Right lobe of liver (tissue), 6 donors: Measurements from ENCODE around the gene TATDN3. TPM values are rescaled to one million over a fixed set of nuclear protein-coding genes. Genes with fewer than 3 reads are reported as not detected.
A peak's percentile ranks its signal among the peaks of the same experiment; 100 is the strongest.

ENCODE experiments used
- ATAC-seq, 4 donors: fragments of 200-7000 bp; cut with Tn5 transposase; one replicate each; pipeline ENCODE4 v1.9.1; 2020; ENCODE audit warnings: mild to moderate bottlenecking in 4 of 4, moderate library complexity in 4 of 4
- DNase-seq, 3 donors: peaks; one replicate each; pipeline ENCODE4 v3.0.0-alpha.2; 2020
- H3K27ac ChIP-seq, 3 donors: fragments of 200-600 bp; one replicate each; pipeline ENCODE4 v1.8.0; 2022
- H3K27me3 ChIP-seq, 2 donors: fragments of 200-600 bp; one replicate each; pipeline ENCODE4 v1.8.0; 2022
- H3K36me3 ChIP-seq, 4 donors: fragments of 200-600 bp; sonication (generic) in 1 of 4; one replicate each; pipeline versions ENCODE4 v1.5.1 to v1.8.0; 2017 to 2022; ENCODE audit warnings: control low read depth in 1 of 4
- H3K4me1 ChIP-seq, 4 donors: fragments of 200-600 bp; sonication (generic) in 1 of 4; one replicate each; pipeline versions ENCODE4 v1.5.1 to v1.8.0; 2017 to 2022; ENCODE audit warnings: control low read depth in 1 of 4
- H3K4me3 ChIP-seq, 3 donors: fragments of 200-600 bp; one replicate each; pipeline ENCODE4 v1.8.0; 2022
- H3K9me3 ChIP-seq, 4 donors: fragments of 200-600 bp; sonication (generic) in 1 of 4; one replicate each; pipeline versions ENCODE4 v1.5.1 to v1.8.0; 2017 to 2022; ENCODE audit warnings: control low read depth in 1 of 4
- CTCF ChIP-seq, 4 donors: fragments of 200-600 bp in 3 of 4; fragments of 450-650 bp in 1 of 4; IDR thresholded peaks; one replicate each; pipeline versions ENCODE4 v1.5.1 to v1.8.0; 2016 to 2022; ENCODE audit warnings: antibody characterized with exemption in 4 of 4, mild to moderate bottlenecking in 2 of 4
- POLR2A ChIP-seq: fragments of 450-650 bp; IDR thresholded peaks from one replicate; pipeline ENCODE4 v1.6.1; 2017; ENCODE audit warnings: antibody characterized with exemption, mild to moderate bottlenecking
- WGBS: methylation state at CpG from one replicate; pipeline ENCODE4 v1.1.6; 2018; ENCODE audit warnings: low coverage, low lambda C conversion rate; ENCODE audit not compliant: insufficient coverage; ENCODE audit errors: missing lambda C conversion rate; 5-methylcytosine and 5-hydroxymethylcytosine counted together
- intact Hi-C, 2 donors: fragments of 100-400 bp; cut with DNase I; formaldehyde crosslinking; loops; one replicate each; pipeline versions ENCODE4 v1.11.2 to v1.14.1; 2022
- total RNA-seq, 6 experiments: library from RNA; depleted of rRNA in 2 of 6; stranded (reverse); fragments of >200 nt in 2 of 6; fragmentation: NEBNext Ultra II Directional in 3 of 6; extraction: Animal tissue kit (Norgen Biotek cat#: 25700) in 3 of 6; gene quantifications; one replicate each; pipeline versions ENCODE4 v1.1.0 to v1.2.4, GENCODE V29; 2016 to 2023
- donor health status: DM: no; HTN: yes; CAD: no.
- donor health status: DM: no; HTN: no; CAD: no.
- donor health status: DM: no; HTN: no; CAD: no.
- donor health status: DM: no; HTN: yes; CAD: no.
- donor health status: DM: no; HTN: yes; CAD: no.

TATDN3 gene
- total RNA-seq, 6 experiments from 2014 or later = 6.0 to 9.3 (median 6.6) TPM

DNA sequence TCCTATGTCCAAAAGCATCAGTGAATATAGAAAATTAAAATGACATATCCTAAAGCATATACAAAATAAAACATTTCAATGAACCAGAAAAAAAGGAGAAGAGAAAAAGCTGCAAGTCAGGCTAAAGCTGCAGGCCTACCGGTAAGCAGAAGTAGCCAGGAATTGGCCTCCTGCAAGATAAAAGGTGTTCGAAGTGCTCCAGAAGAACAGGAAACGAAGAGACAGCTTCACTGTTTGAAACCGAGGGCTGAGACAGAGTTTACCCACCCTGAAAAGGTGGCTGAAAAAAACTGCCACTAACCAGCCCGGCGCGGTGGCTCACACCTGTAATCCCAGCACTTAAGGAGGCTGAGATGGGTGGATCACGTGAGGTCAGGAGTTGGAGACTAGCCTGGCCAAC, 37.5 kb upstream of the TATDN3 start:
- no peak for DNase-seq
- 45% methylated on average over 4 of the region's 8 CpGs for WGBS
- Histone ChIP-seq H3K4me3 (no peak overlapping the region), H3K36me3 (no peaks in the 10 kb centered on the region), H3K9me3 (no peaks in the 10 kb centered on the region), H3K27me3 (no peaks in the 10 kb centered on the region), H3K27ac (no peak overlapping the region), H3K4me1 (peaks cover 0 to 18% (median 0%) of the 10 kb centered on the region in 4 donors)
- intact Hi-C loops = no loop called here
- TF ChIP-seq POLR2A (no peak), CTCF (IDR thresholded peaks at IDR 0.05) (no peak)
- no peak for ATAC-seq

DNA sequence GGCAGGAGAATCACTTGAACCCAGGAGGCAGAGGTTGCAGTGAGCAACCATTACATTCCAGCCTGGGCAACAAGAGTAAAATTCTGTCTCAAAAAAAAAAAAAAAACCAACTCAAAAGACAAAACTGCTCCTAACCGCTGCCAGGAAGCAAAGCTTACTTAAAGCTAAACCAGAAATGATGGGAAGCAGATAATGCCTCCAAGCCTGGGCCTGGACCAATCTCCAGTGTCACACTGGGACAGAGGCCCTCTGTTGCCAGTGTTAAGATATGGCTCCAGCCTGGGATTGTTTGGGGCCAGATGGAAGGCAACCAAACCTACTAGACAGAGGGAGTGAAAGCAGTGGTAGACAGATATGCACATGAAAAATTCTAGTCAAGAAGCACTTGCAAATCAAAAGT, 37.0 kb upstream of the TATDN3 start:
- ATAC-seq (no peak), DNase-seq (no peak)
- no peak for TF ChIP-seq POLR2A
- no peak for TF ChIP-seq CTCF (IDR thresholded peaks at IDR 0.05)
- Histone ChIP-seq H3K27ac (no peak overlapping the region), H3K4me1 (peaks cover 0 to 18% (median 0%) of the 10 kb centered on the region in 4 donors), H3K27me3 (no peaks in the 10 kb centered on the region), H3K36me3 (no peaks in the 10 kb centered on the region), H3K9me3 (no peaks in the 10 kb centered on the region), H3K4me3 (no peak overlapping the region)
- intact Hi-C loops = no loop called here
- 60% methylated on average over 1 of the region's 1 CpG for whole genome bisulfite sequencing

- Histone ChIP-seq H3K4me3 (no peak overlapping the region), H3K9me3 (no peaks in the 10 kb centered on the region), H3K4me1 (no peaks in the 10 kb centered on the region), H3K36me3 (no peaks in the 10 kb centered on the region), H3K27ac (no peak overlapping the region), H3K27me3 (no peaks in the 10 kb centered on the region)
- TF ChIP-seq POLR2A = no peak
- no peak for TF ChIP-seq CTCF (IDR thresholded peaks at IDR 0.05)
- DNase-seq (no peak), ATAC-seq (peak in 2 of 4 donors; percentile 23 to 27)
- WGBS = no CpG with 5 or more reads among the region's 5 CpGs
- intact Hi-C loops = no loop called here
Observed at GRCh38 chr1:212759683-212760082, 32.0 kb upstream of the TATDN3 start.

GRCh38 chr1:212760126-212760823, 31.4 kb upstream of the TATDN3 start:
- ATAC-seq (peak; percentile 31 to 63 (median 52)), DNase-seq (peak in 1 of 3 donors; percentile 27)
- no peaks in the 10 kb centered on the region for H3K9me3 ChIP-seq
- H3K27ac ChIP-seq = no peak overlapping the region
- no peak overlapping the region for H3K4me3 ChIP-seq
- no peaks in the 10 kb centered on the region for H3K36me3 ChIP-seq
- H3K4me1 ChIP-seq = no peaks in the 10 kb centered on the region
- no peak for TF ChIP-seq POLR2A
- TF ChIP-seq CTCF (IDR thresholded peaks at IDR 0.05) = peak in 2 of 4 donors; percentile 15 to 26
- intact Hi-C loops = no loop called here
- no peaks in the 10 kb centered on the region for H3K27me3 ChIP-seq
- 100% methylated on average over 3 of the region's 10 CpGs for WGBS
